ENCODE data around the gene LYRM9.
A peak's percentile ranks its signal among the peaks of the same experiment; 100 is the strongest.
"Not testable (repeated sequence)": the region's sequence is repeated elsewhere in the genome, so short reads cannot be mapped to it uniquely, and the experiment has no call there.

The LYRM9 gene

DNA sequence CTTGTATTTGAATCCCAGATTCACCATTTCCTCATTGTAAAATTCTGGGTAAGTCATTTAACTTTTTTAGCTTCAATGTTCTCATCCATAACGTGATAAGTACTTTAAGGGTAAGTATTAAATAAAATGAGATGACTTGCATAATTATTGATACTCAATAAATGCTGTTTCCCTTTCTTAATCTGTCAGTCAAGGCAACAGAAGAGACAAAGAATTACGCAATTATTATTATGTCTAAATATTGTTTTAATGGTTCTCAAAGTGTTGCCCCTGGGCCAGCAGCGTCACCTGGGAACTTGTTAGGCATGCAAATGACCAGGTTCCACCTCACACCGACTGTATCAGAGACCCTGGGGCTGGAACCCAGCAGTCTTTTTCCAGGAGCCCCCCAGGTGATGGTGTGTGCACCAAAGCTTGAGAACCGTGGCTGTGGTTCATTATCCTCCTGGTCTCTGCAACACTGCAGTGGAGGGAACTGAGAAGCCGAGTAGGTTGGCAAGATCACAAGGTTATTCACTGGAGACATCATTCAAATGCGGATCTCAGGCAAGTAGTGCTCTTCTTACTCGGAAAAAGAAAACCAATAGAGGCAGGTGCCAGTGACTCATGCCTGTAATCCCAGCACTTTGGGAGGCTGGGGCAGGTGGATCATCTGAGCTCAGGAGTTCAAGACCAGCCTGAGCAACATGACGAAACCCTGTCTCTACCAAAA lies 43.5 kb downstream of the LYRM9 start:
- no peak for DNase-seq
- in situ Hi-C loops (cut with MboI; ENCODE audit: low pct_unique_long_range_greater_than_20kb, low sequenced_read_pairs) = loop anchor here (25.0 kb wide), 1 partner anchor 187 kb away; no protein-coding TSS in a partner anchor

DNA sequence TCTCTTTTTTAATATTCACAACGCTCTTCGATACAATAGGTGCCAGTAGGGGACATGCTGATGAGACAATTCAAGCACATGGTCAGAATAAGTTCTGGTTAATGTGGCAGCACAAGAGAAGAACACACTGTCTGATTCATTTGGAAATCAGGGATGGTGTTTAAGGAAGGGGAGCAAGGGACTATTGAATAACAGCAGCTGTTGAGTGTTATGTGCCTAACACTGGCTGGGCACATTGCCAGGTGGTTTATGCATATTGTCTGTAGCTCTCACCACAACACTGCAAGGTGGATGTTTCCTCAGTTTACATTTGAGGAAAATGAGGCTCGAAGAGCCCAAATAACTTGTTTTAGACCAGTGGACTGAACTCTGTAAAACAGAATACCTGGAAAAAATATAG lies 44.2 kb downstream of the LYRM9 start:
- no peak for DNase-seq
- in situ Hi-C loops (cut with MboI; ENCODE audit: low pct_unique_long_range_greater_than_20kb, low sequenced_read_pairs) = no loop called here

DNA sequence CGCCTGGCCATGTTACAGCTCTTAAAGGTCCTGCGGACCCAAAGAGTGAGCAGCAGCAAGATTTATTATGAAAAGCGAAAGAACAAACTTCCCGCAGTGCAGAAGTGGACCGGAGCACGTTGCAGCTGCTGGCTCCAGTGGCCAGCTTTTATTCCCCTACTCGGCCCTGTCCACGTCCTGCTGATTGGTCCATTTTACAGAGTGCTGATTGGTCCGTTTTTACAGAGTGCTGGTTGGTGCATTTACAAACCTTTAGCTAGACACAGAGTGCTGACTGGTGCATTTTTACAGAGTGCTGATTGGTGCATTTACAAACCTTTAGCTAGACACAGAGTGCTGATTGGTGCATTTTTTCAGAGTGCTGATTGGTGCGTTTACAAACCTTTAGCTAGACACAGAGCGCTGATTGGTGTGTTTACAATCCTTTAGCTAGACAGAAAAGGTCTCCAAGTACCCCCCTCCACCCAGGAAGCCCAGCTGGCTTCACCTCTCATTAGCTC lies 46.3 kb downstream of the LYRM9 start:
- in situ Hi-C loops (cut with MboI; ENCODE audit: low pct_unique_long_range_greater_than_20kb, low sequenced_read_pairs); DNase-seq: not testable (repeated sequence)

DNA sequence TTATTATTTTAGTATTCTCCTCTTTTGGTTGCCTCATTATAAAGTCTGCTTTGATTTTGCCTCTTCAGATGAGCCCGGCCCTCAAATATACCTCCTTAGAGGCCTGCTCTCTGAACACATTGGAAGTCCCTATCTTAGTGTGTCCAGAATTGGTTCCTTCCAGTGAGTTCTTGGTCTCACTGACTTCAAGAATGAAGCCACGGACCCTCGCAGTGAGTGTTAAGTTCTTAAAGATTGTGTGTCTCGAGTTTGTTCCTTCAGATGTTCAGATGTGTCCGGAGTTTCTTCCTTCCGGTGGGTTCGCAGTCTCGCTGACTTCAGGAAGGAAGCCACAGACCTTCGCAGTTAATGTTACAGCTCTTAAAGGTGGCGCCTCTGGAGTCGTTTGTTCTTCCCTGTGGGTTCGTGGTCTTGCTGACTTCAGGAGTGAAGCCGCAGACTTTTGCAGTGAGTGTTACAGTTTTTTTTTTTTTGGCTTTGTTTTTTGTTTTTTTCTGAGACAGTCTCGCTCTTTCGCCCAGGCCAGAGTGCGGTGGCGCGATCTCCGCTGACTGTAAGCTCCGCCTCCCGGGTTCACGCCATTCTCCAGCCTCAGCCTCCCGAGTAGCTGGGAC lies 47.0 kb downstream of the LYRM9 start:
- in situ Hi-C loops (cut with MboI; ENCODE audit: low pct_unique_long_range_greater_than_20kb, low sequenced_read_pairs) = no loop called here
- DNase-seq = peak; percentile 68

DNA sequence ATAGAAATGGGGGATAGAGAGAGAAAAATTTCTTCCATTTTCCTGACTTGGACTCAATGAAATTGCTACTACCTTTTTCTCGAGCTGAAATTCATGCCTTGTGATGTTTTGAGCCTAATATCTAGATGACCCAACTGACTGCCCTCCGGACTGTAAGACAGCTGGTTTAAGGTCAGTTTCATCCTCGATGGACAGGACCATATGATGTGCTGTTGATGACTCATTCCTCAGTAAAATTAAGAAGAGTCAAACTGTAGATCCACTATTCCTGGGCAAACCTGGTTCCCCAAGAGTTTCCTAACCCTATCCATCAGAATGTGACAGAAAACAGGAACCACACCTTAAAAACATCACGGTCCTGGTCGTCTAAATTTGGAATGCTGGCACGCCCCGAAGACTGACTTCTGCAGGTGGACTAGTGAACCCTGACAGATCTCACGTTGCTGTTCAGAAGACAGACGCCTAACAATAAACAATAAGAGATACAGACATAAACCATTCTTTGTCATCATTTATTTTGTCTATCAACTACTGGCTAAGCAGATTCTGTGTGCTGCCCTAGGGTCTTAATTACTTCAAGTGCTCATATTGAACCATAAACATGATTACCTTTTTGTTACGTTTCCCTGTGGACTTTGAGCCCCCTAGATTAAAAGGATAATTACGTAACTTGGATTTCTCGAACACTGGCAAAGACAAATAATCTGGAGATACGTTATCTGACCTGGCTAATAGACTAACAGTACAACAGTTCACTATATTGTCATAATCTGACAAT lies 47.7 kb downstream of the LYRM9 start:
- in situ Hi-C loops (cut with MboI; ENCODE audit: low pct_unique_long_range_greater_than_20kb, low sequenced_read_pairs) = no loop called here

DNA sequence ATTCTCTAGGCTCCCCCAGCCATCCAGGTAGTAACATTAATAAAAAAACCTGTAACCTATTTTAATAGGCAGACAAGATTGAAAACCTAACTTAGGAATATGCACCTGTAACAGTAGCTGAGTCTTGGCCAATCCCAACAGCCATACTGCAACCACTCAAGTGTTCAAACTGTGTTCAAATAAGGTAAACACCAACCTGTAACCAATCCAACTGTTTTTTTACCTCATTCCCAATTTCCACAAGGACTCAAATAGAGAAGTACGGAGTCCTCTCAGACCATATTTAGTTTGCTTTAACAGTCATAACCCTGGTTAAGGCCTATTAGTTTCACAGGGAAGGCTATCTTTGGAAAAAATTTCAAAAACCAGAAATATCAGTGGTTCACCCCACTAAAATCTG lies 52.5 kb downstream of the LYRM9 start:
- no peak for DNase-seq
- in situ Hi-C loops (cut with MboI; ENCODE audit: low pct_unique_long_range_greater_than_20kb, low sequenced_read_pairs) = no loop called here

More for the DNA sequence above, 47.7 kb downstream of the LYRM9 start:
- DNase-seq = no peak

DNA sequence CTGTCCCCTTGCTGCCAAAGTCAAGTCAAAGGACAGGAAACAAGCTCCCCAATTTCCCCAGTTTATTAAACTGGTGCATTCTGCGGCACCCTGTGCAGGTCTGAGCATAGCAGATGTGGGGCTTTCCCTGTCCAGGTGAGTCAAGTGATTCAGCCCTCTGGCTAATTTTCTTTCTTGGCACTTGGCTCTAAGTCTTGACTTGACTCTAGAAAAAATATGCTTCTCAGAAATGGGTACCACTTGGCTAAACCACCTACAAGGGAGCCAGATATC lies 52.8 kb downstream of the LYRM9 start:
- in situ Hi-C loops (cut with MboI; ENCODE audit: low pct_unique_long_range_greater_than_20kb, low sequenced_read_pairs); DNase-seq: not testable (repeated sequence)

DNA sequence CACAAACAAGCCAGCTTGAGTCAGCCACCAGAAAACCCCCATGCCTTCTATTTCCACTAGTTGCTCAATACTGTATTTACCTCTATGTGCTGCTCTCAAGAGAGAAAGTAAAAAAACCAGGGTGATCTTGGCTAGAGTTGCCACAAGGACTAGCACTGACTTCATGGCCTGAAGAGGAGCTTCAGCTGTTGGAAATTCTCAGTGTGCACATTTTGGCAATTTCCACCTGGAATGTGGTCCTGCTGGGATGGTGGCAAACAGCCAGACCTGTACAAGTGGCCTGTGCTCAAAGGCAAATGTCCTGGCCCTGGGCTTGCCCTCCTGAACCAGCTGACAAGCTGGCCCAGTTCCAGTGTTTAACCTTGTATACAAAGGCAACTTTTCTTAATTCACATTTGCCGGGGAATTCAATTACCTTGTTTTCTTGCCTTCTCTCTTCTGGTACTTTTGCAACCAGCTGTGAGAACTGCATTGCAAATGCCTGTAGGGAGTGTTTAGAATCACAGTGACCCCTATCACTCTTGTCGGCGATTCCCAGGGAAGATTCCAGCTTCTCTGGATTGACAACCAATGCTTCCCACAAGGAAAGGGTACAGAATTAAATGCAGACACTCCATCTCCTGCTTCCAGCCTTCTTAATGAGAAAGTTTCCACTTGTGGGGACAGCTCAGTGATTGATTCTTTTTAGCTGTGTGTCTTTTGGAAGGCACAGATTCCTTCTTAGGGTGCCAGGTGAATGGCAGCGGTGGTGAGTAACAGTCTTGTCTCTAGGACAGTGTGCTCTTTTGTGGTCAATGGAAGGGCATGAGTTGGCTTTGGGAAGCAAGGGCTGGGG lies 53.4 kb downstream of the LYRM9 start:
- in situ Hi-C loops (cut with MboI; ENCODE audit: low pct_unique_long_range_greater_than_20kb, low sequenced_read_pairs); DNase-seq: not testable (repeated sequence)

DNA sequence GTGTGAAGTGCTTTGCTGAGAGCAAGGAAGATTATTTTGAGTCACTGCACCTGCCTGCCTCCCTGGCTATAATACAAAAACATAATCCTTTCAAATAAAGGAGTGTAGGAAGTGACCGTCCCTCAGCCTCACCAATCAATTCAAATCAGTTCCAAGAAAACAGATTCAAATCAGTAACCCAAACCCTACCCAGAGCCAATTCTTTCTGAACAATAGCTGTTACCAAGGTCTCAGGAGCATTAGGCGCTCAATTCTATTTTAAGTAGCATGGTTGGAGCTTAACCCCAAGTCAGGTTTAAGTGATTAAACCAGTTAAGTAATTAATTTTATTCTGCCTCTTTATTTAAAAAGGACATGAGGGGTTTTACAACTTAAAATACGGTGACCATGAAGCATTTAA lies 54.6 kb downstream of the LYRM9 start:
- in situ Hi-C loops (cut with MboI; ENCODE audit: low pct_unique_long_range_greater_than_20kb, low sequenced_read_pairs) = not testable (repeated sequence)

DNA sequence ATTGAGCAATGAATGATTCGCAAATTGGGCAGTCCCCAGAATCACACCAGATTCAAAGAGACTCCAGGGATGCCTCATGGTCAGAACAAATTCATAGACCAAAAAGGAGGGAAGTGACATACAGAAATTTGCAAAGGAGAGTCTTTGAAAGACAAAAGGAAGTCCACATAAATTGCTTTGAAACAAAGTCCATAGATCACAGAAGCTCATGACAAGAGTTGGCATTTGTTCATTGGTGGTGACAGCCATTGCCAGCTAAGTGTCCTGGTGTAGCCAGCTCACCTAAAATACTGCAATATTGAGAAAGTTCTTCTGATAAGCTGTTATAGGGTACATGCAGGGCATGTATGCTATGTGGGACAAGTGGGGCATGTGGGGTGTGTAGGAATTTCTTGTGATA lies 55.4 kb downstream of the LYRM9 start:
- in situ Hi-C loops (cut with MboI; ENCODE audit: low pct_unique_long_range_greater_than_20kb, low sequenced_read_pairs); DNase-seq: not testable (repeated sequence)

More for the DNA sequence above, 54.6 kb downstream of the LYRM9 start:
- DNase-seq = not testable (repeated sequence)

DNA sequence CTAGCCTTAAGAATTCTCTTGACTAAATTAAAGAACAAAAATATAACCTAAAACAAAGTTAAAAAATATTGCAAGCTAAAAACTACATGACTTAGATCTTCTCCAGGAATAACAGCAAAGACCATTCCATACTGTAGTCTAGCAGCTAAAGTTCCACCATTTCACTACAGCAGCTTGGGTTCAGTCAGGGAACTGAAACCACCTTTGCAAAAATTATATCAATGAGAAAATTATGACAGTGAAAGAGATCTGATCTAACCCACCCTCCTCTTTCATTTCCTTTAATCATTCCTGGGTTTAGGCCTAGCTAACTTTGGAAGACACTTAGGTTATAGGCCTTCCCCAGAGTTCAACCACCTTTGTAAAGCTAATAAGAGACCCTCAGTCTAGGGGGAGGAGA lies 56.5 kb downstream of the LYRM9 start:
- in situ Hi-C loops (cut with MboI; ENCODE audit: low pct_unique_long_range_greater_than_20kb, low sequenced_read_pairs) = no loop called here
- DNase-seq = no peak

DNA sequence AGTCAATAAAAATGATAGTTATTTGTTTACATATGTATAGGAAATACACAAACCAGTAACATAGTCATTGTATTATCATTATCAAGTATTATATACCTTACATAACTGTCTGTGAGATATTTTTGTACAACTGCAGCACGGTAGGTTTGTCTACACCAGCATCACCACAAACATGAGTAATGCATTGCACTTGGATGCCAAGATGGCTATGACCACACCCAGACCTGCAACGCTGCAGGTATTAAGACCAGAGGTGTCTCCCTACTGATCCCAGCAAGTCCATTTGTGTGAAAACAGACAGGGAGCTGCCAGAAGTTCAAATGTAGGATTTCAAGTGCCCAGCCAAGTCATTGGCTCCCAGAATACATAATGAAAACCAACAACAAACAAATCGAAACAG lies 58.6 kb downstream of the LYRM9 start:
- DNase-seq = no peak
- in situ Hi-C loops (cut with MboI; ENCODE audit: low pct_unique_long_range_greater_than_20kb, low sequenced_read_pairs) = no loop called here

DNA sequence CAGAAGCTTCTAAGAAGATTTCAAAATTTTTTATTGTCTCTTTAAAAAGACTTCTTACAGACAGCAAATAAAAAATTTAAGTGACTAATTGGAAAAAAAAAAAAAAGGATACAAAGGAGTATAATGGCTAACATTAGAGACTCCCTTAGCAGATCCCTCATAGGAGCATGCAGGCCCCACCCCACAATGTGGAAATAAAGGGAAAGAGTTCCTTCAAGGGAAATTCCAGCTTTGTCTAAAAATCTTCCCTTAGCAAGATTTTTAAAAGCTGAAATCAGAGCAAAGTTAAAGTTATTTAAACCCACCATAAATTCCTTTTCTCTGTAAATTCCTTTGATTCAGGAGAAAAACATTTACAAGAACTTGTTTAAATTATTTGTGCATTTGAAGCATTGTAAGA lies 60.3 kb downstream of the LYRM9 start:
- in situ Hi-C loops (cut with MboI; ENCODE audit: low pct_unique_long_range_greater_than_20kb, low sequenced_read_pairs) = no loop called here
- no peak for DNase-seq

DNA sequence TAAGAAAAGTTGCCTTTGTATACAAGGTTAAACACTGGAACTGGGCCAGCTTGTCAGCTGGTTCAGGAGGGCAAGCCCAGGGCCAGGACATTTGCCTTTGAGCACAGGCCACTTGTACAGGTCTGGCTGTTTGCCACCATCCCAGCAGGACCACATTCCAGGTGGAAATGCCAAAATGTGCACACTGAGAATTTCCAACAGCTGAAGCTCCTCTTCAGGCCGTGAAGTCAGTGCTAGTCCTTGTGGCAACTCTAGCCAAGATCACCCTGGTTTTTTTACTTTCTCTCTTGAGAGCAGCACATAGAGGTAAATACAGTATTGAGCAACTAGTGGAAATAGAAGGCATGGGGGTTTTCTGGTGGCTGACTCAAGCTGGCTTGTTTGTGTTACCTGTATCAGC lies 63.3 kb downstream of the LYRM9 start:
- DNase-seq; in situ Hi-C loops (cut with MboI; ENCODE audit: low pct_unique_long_range_greater_than_20kb, low sequenced_read_pairs): not testable (repeated sequence)

DNA sequence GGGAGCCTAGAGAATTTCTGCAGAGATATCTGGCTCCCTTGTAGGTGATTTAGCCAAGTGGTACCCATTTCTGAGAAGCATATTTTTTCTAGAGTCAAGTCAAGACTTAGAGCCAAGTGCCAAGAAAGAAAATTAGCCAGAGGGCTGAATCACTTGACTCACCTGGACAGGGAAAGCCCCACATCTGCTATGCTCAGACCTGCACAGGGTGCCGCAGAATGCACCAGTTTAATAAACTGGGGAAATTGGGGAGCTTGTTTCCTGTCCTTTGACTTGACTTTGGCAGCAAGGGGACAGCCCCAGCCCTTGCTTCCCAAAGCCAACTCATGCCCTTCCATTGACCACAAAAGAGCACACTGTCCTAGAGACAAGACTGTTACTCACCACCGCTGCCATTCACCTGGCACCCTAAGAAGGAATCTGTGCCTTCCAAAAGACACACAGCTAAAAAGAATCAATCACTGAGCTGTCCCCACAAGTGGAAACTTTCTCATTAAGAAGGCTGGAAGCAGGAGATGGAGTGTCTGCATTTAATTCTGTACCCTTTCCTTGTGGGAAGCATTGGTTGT lies 63.9 kb downstream of the LYRM9 start:
- DNase-seq; in situ Hi-C loops (cut with MboI; ENCODE audit: low pct_unique_long_range_greater_than_20kb, low sequenced_read_pairs): not testable (repeated sequence)

Data from KBM-7 (cell line).